Stimulated activated CD4-positive, alpha-beta T cell treated with anti-CD3 and anti-CD28 coated beads, Interleukin-4, amount 100 ng/mL, for 24 hours (primary cell): ENCODE results near the gene NR1H2.
"Not testable (repeated sequence)": the region's sequence is repeated elsewhere in the genome, so short reads cannot be mapped to it uniquely, and the experiment has no call there.

Experiments
- DNase-seq: peaks from one replicate; pipeline ENCODE4 v3.0.0-alpha.2; 2020

The NR1H2 gene

GRCh38 chr19:50376166-50377050 lies at the start of gene NR1H2:
Gene NR1H2 (plus strand): TSS chr19:50376457. CDS start chr19:50377606, 1,149 bp downstream.
- DNase-seq, result peak; percentile 95

DNA sequence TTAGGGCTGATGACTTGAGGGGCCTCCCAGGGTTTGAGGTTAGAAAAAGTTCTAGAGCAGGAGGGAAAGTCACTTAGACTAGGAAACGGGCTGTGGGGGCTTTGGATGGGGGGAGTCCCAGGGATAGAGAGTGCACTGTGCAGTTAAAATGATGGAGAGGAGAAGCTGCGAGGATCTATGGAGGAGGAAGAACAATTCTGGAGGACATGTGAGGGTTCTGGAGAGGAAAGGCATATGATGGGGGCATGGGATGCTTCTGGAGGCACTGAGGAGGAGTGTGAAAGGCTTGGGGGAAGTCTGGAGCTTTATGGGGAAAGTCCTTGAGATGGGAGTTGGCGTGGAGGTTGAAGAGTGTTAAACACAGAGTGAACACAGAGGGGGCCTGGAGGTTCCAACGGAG lies 49.2 kb upstream of the NR1H2 start:
- no peak for DNase-seq

GRCh38 chr19:50327461-50328223 lies 48.6 kb upstream of the NR1H2 start:
- DNase-seq, result no peak

DNA sequence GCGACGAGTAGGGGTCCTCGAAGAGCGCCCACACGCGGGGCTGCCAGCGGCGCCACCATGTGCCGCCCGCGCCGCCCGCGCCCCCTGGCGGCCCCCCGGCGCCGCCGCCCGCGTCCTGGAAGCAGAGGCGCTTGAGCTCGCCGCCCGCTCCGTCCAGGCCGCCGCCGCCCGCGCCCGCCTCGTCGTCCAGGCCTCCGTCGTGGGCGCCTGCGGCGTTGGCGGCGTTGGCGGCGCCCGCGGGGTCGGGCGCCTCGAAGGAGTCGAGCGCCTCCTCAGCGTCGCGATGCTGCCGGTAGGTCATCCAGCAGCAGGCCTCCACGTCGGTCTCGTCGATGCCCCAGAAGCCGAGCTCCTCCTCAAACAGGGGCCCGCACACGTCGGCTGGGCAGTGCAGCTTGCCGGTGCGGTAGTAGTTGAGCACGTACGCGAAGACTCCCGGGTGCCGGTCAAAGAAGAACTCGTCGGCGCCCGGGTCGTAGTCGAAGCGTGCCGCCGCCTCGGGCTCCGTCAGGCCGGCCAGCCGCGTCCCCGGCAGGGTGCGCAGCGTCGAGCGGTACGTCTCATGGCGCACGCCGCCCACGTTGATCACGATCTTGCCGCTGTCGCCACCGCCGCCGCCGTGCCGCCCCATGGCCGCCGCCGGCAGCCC lies 47.9 kb upstream of the NR1H2 start:
- peak; percentile 48 for DNase-seq

GRCh38 chr19:50328873-50329145 lies 47.4 kb upstream of the NR1H2 start:
- DNase-seq, result no peak

DNA sequence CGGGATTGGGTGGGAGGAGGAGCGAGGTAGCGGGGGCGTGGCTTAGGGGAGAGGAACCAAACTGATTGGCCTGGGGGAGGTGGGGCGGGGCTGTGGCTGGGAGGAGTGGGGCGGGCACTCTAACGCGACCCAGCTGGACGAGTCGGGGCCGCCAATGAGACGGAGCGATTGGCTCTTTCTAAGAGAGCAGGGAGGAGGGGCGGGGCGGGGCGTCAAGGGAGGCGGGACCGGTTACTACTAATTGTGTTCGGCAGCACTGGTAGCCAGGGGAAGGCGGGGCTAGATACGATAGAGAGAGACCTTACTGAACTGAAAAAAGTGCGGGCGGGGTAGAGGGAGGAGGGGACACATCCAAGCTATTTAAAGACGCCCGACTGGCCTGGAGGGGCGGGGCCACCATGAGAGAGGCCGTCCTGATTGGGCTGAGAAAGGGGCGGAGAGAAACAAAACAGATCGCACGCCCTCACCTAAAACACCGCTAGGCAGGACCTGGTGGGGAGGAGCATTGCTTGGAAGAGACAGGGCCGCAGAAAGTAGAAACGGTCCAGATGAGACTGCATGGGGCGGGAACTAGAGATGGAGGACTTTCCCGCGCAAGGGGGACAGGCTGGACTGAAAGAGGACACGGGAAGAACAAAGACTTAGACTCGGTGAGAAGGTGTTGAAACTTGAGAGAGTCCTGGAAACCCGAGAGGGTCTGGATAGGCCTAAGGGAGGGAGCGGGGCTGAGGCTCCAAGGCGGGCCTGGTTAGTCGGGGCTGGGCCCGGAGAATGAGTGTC lies 46.9 kb upstream of the NR1H2 start, which contains the start of gene KCNC3:
Gene KCNC3, minus strand, starts transcription at position 232 of the 780 bp plus-strand sequence. CDS start 295 bp downstream, outside the sequence.
- DNase-seq, result peak; percentile 93

DNA sequence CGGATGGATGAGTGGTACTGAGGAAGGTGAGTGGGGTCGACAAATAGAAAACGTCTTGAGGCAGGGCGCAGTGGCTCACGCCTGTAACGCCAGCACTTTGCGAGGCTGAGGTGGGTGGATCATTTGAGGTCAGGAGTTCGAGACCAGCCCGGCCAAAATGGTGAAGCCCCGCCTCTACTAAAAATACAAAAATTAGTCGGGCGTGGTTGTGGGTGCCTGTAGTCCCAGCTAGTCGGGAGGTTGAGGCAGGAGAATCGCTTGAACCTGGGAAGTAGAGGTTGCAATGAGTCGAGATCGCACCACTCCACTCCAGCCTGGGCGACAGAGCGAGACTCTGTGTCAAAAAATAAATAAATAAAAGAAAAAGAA lies 46.3 kb upstream of the NR1H2 start:
- DNase-seq, result not testable (repeated sequence)

- DNase-seq, result peak; percentile 76
Measured at GRCh38 chr19:50330365-50331078, 45.7 kb upstream of the NR1H2 start.

DNA sequence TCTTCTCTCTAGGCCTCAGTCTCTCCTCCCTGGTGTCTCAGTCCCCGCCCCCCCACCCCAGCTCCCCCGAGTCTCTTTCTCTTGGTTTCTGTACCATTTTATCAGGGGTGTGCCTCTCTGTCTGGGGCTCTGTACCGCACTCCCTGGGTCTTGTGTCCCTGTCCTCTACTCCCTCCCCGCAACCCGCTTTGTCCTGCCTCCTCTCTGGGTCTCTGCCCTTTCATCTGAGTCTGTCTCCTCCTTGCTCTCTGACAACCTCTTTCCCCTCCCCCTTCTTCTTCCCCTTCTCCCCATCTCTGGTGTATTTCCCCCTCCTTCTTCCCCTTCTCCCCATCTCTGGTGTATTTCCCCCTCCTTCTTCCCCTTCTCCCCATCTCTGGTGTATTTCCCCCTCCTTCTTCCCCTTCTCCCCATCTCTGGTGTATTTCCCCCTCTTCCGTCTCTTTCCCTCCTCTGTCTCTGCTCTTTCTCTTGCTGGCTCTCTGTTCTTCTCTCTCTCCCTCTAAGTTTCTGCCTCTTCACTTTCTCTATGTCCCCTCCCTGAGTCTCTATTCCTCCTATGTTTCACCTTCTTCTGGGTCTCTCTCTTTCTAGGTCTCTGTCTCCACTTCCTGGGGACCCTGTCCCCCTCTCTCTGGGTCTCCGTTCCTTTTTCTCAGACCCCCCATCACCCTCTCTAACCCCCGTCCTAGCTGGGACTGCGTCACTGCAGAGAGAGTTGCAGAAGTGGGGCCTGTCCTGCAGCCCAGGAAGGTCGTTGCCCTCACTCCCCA lies 44.9 kb upstream of the NR1H2 start:
- DNase-seq, result no peak

GRCh38 chr19:50331994-50332243 lies 44.3 kb upstream of the NR1H2 start:
- DNase-seq, result no peak

DNA sequence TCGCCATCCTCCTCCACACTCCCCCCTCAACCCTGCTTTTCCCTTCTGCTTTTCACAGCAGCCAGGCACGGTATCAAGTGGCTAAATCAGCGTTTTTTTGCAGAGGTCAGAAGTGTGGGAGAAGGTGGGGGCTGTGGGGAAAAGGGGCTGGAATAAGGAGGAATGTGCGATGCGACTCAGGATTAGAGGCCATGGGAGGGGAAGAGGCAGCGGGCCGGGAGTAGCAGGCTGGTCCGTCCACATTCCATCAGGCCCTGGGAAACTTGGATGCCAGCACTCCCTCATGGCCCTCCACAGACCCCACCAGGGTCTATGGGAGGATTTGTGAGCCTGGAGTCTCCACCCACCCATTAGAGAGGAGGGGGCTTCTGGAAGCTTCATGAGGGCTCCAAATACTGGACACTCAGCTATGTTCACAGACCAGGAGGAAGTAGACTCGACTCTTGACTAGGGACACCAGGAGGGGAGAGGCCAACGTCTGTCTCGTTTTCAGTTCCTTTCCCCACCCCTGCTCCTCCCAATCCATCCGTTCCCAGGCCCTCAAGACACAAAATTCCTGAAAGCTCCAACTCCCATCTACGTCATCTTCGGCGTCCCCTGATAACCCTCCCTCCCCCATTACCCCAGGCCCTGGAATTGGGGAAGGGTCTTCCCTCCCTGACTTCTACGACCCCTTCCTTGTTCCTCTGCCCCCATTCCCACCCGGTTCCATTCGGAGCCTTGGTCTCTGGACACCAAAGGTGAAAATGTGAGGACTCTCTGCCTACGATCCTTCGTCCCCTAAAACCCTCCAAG lies 43.8 kb upstream of the NR1H2 start:
- no peak for DNase-seq

- DNase-seq, result peak; percentile 92
Measured at GRCh38 chr19:50333235-50333736, 43.0 kb upstream of the NR1H2 start.

DNA sequence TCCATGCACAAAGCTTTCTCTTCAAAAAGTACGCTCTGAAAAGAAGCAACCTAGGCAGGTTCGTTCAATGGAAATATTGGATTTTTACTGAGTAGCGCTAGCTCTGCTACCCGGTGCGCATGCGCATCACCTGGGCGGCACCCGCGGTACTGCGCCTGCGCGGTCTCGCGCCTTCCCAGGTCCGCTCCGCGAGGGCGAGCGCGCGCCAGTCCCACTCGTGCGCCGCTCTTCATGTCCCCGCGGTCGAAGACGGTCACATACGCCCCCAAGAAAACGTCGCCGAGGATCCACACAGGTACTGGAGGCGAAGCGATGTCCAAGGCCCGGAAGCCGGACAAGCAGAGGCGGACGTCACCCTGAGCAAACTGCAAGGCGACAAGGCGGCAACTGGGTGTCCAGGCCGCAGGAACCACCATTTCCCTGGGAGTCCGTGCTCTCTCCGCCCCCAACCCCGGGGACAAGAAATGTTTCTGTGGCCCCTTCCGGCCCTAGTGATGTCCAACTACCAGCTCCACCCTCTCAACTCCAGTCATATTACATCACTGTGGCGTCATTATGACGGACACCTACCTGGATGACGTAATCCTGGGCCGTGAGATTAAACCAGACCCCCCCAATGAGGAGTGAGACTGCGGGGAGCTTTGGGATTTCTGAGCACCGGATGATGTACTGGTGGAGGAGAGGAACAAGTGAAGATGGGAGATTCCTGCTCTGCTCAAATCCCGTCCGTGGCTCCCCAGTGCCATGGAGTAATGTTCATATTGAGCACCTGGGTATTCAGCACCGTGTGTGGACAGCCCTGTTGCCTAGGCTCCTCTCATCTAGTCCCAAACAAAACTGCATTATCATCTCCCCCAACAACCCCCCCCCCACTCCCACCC lies 42.3 kb upstream of the NR1H2 start:
- peak; percentile 82 for DNase-seq

DNA sequence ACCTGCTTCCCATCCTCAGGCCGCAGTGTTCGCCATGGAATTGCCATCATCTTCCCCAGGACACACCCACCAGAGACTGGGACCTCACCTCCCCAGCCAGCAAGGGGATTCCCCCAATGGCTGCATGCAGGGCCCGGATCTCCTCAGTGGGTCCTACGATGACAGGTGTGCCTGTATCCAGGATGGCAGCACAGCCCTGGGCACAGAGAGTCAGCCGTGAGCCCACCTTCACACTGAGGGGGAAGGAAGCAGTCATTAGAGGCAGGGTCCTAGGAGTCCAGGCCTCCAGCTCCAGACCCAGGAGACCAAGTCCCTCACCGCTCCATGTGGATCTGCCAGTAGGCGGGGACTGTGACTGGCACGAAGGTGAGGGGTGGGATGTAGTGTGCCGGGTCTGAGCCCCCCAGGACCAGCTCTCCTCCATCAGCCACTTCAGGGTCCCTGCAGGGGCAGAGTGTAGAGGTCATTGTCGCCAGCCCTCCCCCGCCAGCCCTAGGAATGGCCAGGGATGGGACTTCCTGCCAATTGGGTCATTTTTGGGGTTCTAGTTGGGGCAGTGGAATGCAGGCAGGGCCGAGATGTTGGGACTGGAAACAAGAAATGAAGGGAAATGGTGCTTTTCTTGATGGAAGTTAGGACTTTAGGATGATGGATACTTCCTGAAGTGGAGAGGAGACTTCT lies 41.4 kb upstream of the NR1H2 start:
- no peak for DNase-seq

DNA sequence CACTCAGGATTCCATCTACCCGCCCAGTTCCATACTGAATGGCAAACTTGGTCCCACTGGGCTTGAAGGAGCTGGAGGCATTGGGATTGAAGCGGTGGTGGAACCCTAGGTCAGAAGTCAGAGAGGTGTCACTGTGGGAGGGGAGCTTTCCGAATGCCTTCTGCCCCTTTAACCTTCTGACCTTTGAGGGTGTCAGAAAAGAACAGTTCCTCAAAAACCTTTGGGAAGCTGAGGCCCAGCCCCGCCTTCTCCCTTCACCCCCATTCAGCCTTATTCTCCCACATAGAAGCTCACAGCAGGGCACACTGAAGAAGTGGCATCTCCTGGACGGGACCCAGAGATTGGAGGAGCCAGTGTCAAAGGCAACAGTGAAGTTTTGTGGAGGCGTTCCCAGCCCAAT lies 39.2 kb upstream of the NR1H2 start:
- DNase-seq, result not testable (repeated sequence)

DNA sequence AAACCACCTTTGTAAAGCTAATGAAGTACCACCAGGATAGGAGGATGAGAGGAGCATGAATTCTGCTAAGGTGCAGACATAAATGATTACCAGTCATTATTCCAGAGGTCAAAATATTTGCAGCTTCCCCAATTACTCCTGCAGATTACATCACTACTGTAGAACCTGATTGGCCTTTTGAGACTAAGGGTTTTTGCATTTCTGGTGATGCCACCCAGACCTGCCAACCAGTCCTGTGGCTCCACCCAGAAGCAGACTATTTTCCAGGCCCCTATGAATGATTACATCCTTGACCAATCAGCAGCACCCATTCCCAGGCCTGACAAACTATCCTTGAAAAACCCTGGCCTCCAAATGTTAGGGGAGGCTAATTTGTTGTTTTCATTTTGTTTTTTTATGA lies 35.9 kb upstream of the NR1H2 start:
- no peak for DNase-seq

GRCh38 chr19:50341091-50341564 lies 35.1 kb upstream of the NR1H2 start:
- no peak for DNase-seq

- no peak for DNase-seq
Measured at GRCh38 chr19:50344661-50345318, 31.5 kb upstream of the NR1H2 start.
